H1 (cell line): ENCODE results near the gene UVRAG. TPM values are rescaled to one million over a fixed set of nuclear protein-coding genes. Genes with fewer than 3 reads are reported as not detected.

Experiments
- RNF2 ChIP-seq: fragments of 200-900, 300-1000 bp; sonication (generic); IDR thresholded peaks from 2 replicates; pipeline ENCODE4 v1.7.1; 2016; ENCODE audit warnings: borderline replicate concordance, low read depth, mild to moderate bottlenecking, antibody characterized with exemption, low read length; ENCODE audit not compliant: poor library complexity, severe bottlenecking; ENCODE audit errors: missing control alignments
- SIX5 ChIP-seq: IDR thresholded peaks from 2 replicates; pipeline ENCODE4 v1.6.1; 2011; ENCODE audit warnings: mild to moderate bottlenecking, low read depth, low read length
- SP2 ChIP-seq: IDR thresholded peaks from 2 replicates; pipeline ENCODE4 v1.6.1; 2012; ENCODE audit warnings: mild to moderate bottlenecking, low read length, inconsistent platforms
- SP4 ChIP-seq: IDR thresholded peaks from 2 replicates; pipeline ENCODE4 v1.6.1; 2012; ENCODE audit warnings: low read length, inconsistent platforms
- SRF ChIP-seq: IDR thresholded peaks from 2 replicates; pipeline ENCODE4 v1.6.1; 2011; ENCODE audit warnings: mild to moderate bottlenecking, low read depth, low read length, moderate library complexity
- TAF1 ChIP-seq: IDR thresholded peaks from 2 replicates; pipeline ENCODE4 v1.6.1; 2011; ENCODE audit warnings: mild to moderate bottlenecking, low read depth, low read length
- TAF7 ChIP-seq: optimal IDR thresholded peaks from 2 replicates; pipeline ENCODE3; 2011; ENCODE audit warnings: low read depth, mild to moderate bottlenecking, inconsistent platforms, low read length, moderate library complexity, borderline replicate concordance
- polyA plus RNA-seq, 7 experiments: library from polyadenylated mRNA; depleted of rRNA in 3 of 7; stranded (reverse) in 5 of 7; unstranded in 2 of 7; fragments of >200 nt in 5 of 7; fragments of 200-250 nt in 2 of 7; gene quantifications; 1 replicate in 5 of 7; 2 replicates in 1 of 7; 4 replicates in 1 of 7; pipeline versions ENCODE4 v1.2.1 to v1.2.3, GENCODE V29; 2011 to 2013; ENCODE audit warnings: missing spikeins in 2 of 7, mixed read lengths in 2 of 7
- total RNA-seq: library from RNA; stranded (reverse); fragmentation: NEBNext Ultra II Directional; extraction: Animal tissue kit (Norgen Biotek cat#: 25700); gene quantifications from 2 replicates; pipeline ENCODE4 v1.2.1, GENCODE V29; 2021
- TF ChIP-seq, protein P1 (sequence below): fragments of 300-600 bp; sonication (generic); IDR thresholded peaks from 2 replicates; pipeline ENCODE4 v1.7.1; 2012; ENCODE audit warnings: low read length, moderate library complexity, mild to moderate bottlenecking, inconsistent platforms; ENCODE audit not compliant: insufficient replicate concordance
- TF ChIP-seq, protein P2 (sequence below): IDR thresholded peaks from 2 replicates; pipeline ENCODE4 v1.6.1; 2011; ENCODE audit warnings: low read depth, mild to moderate bottlenecking, low read length; ENCODE audit not compliant: insufficient read depth
- TF ChIP-seq, protein P3 (sequence below): IDR thresholded peaks from 2 replicates; pipeline ENCODE4 v1.6.1; 2011; ENCODE audit warnings: low read length, improper control_type of control experiment

Gene UVRAG
- total and polyA plus RNA-seq, 2 of the 8 experiments (the other 6 are each of a cell fraction or from before 2014, with no cell fraction given) = 5.5 to 14.7 TPM

DNA sequence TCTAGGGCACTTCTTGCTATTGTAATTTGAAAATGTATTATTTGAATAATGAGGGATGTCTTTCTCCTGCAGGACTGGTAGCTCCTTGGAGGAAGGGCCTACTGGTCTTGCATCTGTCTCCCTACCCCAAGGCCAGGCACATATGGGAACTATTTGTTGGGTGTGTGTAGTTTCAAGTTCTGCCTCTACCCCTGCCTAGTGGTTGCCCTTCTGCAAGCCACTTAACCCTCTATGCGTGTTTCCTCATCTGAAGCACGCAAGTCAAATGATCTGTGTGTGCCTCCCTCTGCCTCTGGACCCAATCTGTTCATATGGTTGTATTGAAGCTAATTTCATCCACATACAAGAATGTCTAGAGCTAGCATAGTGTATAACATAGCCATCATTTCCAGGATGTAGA is 324.3 kb downstream of the UVRAG start (continued):
- TF ChIP-seq TAF1 (no peak), RNF2 (no peak), SP4 (no peak), SRF (no peak), TAF7 (no peak), SP2 (no peak), SIX5 (no peak)
- TF ChIP-seq, protein P1, sequence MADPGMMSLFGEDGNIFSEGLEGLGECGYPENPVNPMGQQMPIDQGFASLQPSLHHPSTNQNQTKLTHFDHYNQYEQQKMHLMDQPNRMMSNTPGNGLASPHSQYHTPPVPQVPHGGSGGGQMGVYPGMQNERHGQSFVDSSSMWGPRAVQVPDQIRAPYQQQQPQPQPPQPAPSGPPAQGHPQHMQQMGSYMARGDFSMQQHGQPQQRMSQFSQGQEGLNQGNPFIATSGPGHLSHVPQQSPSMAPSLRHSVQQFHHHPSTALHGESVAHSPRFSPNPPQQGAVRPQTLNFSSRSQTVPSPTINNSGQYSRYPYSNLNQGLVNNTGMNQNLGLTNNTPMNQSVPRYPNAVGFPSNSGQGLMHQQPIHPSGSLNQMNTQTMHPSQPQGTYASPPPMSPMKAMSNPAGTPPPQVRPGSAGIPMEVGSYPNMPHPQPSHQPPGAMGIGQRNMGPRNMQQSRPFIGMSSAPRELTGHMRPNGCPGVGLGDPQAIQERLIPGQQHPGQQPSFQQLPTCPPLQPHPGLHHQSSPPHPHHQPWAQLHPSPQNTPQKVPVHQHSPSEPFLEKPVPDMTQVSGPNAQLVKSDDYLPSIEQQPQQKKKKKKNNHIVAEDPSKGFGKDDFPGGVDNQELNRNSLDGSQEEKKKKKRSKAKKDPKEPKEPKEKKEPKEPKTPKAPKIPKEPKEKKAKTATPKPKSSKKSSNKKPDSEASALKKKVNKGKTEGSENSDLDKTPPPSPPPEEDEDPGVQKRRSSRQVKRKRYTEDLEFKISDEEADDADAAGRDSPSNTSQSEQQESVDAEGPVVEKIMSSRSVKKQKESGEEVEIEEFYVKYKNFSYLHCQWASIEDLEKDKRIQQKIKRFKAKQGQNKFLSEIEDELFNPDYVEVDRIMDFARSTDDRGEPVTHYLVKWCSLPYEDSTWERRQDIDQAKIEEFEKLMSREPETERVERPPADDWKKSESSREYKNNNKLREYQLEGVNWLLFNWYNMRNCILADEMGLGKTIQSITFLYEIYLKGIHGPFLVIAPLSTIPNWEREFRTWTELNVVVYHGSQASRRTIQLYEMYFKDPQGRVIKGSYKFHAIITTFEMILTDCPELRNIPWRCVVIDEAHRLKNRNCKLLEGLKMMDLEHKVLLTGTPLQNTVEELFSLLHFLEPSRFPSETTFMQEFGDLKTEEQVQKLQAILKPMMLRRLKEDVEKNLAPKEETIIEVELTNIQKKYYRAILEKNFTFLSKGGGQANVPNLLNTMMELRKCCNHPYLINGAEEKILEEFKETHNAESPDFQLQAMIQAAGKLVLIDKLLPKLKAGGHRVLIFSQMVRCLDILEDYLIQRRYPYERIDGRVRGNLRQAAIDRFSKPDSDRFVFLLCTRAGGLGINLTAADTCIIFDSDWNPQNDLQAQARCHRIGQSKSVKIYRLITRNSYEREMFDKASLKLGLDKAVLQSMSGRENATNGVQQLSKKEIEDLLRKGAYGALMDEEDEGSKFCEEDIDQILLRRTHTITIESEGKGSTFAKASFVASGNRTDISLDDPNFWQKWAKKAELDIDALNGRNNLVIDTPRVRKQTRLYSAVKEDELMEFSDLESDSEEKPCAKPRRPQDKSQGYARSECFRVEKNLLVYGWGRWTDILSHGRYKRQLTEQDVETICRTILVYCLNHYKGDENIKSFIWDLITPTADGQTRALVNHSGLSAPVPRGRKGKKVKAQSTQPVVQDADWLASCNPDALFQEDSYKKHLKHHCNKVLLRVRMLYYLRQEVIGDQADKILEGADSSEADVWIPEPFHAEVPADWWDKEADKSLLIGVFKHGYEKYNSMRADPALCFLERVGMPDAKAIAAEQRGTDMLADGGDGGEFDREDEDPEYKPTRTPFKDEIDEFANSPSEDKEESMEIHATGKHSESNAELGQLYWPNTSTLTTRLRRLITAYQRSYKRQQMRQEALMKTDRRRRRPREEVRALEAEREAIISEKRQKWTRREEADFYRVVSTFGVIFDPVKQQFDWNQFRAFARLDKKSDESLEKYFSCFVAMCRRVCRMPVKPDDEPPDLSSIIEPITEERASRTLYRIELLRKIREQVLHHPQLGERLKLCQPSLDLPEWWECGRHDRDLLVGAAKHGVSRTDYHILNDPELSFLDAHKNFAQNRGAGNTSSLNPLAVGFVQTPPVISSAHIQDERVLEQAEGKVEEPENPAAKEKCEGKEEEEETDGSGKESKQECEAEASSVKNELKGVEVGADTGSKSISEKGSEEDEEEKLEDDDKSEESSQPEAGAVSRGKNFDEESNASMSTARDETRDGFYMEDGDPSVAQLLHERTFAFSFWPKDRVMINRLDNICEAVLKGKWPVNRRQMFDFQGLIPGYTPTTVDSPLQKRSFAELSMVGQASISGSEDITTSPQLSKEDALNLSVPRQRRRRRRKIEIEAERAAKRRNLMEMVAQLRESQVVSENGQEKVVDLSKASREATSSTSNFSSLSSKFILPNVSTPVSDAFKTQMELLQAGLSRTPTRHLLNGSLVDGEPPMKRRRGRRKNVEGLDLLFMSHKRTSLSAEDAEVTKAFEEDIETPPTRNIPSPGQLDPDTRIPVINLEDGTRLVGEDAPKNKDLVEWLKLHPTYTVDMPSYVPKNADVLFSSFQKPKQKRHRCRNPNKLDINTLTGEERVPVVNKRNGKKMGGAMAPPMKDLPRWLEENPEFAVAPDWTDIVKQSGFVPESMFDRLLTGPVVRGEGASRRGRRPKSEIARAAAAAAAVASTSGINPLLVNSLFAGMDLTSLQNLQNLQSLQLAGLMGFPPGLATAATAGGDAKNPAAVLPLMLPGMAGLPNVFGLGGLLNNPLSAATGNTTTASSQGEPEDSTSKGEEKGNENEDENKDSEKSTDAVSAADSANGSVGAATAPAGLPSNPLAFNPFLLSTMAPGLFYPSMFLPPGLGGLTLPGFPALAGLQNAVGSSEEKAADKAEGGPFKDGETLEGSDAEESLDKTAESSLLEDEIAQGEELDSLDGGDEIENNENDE = no peak
- TF ChIP-seq, protein P2, sequence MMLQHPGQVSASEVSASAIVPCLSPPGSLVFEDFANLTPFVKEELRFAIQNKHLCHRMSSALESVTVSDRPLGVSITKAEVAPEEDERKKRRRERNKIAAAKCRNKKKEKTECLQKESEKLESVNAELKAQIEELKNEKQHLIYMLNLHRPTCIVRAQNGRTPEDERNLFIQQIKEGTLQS = no peak
- TF ChIP-seq, protein P3, sequence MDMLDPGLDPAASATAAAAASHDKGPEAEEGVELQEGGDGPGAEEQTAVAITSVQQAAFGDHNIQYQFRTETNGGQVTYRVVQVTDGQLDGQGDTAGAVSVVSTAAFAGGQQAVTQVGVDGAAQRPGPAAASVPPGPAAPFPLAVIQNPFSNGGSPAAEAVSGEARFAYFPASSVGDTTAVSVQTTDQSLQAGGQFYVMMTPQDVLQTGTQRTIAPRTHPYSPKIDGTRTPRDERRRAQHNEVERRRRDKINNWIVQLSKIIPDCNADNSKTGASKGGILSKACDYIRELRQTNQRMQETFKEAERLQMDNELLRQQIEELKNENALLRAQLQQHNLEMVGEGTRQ = no peak
